Activated CD4-positive, CD25-positive, alpha-beta regulatory T cell treated with anti-CD3 and anti-CD28 coated beads, Interleukin-2, amount 50 U/mL, for 24 hours (primary cell): Measurements from ENCODE around the gene EHF.

ENCODE experiments used
- ATAC-seq, 2 donors: fragments of 150-1000 bp; cut with Tn5 transposase; one replicate each; pipeline ENCODE4 v1.10.0; 2021; ENCODE audit warnings: mild to moderate bottlenecking in 1 of 2, moderate library complexity in 1 of 2

Gene EHF

DNA sequence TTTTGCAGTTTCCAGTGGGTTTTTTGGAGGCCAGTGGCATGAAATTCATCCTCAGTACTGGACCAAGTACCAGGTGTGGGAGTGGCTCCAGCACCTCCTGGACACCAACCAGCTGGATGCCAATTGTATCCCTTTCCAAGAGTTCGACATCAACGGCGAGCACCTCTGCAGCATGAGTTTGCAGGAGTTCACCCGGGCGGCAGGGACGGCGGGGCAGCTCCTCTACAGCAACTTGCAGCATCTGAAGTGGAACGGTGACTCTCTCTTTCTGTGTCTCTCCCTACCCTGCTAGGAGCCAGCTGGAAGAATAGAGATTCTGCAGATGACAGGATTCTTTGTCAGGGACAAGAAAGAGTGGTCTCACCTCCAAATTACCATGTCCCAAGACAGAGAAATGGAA is 25.5 kb downstream of the EHF start:
- ATAC-seq = no peak

- no peak for ATAC-seq
These were observed 26.2 kb downstream of the EHF start for GRCh38 chr11:34647131-34647530.

DNA sequence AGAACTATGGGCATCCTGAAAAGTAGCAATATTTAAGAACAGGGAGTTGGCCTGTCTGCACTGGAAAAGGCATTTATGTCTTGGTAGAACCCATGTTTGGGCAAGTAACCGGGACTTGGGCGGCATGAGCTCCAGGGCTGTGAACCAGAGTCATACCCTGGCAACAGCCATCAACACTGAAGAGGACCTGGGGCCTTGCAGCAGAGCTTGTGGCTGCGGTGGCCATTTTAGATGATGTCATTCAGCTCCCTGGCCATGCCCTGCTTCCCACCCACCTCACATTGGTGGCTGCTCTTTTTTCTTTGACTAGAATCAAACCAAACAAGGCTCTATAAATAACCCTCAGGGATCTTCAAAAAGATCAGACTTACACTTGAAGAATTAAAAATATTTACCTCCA is 26.6 kb downstream of the EHF start:
- ATAC-seq = no peak

GRCh38 chr11:34648036-34648435 is 27.1 kb downstream of the EHF start:
- no peak for ATAC-seq

- ATAC-seq = no peak
These were observed 28.7 kb downstream of the EHF start for GRCh38 chr11:34649597-34649996.

DNA sequence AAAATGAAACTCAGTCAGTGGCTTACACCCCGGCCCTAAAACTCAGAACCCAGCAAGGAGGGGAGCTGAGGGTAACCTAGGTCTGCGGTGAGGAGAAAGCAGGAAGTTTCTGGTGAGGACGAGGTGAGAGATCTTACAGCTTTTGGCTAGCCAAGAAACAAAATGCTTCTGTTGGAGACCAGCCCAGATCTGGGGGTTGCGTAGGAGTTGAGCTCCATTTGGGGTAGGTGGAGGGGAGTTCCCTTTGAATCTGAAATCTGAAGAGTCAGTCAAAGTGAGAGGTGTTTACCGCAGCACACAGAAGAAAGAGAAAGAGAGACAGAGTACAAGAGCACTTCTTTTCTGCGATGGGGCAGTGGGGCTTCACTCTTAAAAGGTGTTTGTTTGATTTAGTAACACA is 29.6 kb downstream of the EHF start:
- peak; percentile 90 to 92 for ATAC-seq

- ATAC-seq = no peak
These were observed 30.7 kb downstream of the EHF start for GRCh38 chr11:34651551-34651950.

DNA sequence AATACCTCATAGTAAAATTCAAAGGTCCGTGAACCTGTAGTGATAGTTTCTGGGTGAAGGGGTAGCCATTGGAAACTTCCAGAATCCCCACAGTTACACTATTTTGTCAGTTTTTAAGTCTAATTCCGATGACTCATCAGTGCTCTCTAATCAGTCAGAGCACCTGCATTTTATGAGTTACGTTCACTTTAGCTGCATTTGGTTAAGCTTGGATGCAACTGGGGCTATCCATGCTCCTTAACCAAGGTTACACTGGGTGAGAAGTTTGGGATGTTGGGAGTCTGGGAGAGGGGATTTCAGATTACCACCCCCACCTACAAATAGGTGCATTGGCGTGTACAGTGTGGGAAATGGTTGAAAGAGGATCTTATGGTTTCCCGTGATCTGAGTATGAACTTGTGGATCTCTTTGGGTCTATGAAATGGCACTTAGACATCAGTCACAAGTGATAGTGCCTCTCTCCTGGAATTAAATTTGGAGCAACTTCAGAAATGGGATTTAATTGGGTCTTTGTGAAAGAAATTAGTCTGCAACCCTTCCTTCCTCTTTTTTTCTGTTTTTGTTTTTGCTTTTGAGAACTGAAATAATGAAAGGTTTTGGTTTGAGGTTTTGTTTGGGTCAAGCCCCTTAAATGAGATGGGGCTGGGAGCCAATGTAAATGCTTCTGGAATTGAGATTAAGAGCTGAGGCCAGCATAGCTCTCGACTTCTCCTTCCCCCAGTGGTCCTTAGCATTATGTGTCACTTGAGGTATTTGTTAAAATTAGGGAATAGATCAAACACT is 31.5 kb downstream of the EHF start:
- ATAC-seq = no peak

- no peak for ATAC-seq
These were observed 32.1 kb downstream of the EHF start for GRCh38 chr11:34653031-34653430.

GRCh38 chr11:34653851-34654482 is 33.1 kb downstream of the EHF start:
- ATAC-seq = peak; percentile 29 to 42

GRCh38 chr11:34654483-34655334 is 33.8 kb downstream of the EHF start:
- ATAC-seq = no peak

DNA sequence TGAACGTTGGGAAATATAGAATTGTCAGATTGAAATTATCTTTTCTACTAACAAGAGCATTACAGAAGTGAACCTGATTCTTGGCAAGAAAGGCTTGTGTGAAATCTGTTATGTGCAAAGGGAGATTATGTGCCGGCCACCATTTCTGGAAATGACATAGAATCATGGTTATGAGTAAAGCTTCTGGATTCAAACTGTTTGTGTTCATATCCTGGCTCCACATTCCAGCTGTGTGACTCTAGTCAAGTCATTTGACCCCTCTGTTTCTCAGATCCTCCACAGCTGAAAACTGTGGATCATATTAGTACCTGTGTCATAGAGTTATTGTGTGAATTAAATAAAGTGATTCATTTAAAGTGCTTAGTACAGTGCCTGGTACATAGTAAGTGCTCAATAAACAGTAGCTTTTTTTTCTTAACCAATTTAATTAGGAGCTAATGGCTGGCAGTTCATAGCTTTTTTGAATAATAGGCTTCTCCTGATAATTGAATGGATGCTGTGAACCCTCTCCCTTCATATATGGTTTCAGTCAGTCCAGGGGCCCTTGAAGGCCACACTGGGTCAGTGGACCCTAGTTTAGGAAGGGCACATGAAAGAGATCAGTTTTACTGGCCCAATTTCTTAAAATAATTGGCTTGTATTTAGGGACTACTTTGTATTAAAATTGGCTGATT is 34.6 kb downstream of the EHF start:
- ATAC-seq = no peak

- no peak for ATAC-seq
These were observed 35.3 kb downstream of the EHF start for GRCh38 chr11:34656062-34656720.

- ATAC-seq = no peak
These were observed 37.5 kb downstream of the EHF start for GRCh38 chr11:34658071-34659015.

GRCh38 chr11:34659096-34659733 is 38.3 kb downstream of the EHF start:
- ATAC-seq = no peak

DNA sequence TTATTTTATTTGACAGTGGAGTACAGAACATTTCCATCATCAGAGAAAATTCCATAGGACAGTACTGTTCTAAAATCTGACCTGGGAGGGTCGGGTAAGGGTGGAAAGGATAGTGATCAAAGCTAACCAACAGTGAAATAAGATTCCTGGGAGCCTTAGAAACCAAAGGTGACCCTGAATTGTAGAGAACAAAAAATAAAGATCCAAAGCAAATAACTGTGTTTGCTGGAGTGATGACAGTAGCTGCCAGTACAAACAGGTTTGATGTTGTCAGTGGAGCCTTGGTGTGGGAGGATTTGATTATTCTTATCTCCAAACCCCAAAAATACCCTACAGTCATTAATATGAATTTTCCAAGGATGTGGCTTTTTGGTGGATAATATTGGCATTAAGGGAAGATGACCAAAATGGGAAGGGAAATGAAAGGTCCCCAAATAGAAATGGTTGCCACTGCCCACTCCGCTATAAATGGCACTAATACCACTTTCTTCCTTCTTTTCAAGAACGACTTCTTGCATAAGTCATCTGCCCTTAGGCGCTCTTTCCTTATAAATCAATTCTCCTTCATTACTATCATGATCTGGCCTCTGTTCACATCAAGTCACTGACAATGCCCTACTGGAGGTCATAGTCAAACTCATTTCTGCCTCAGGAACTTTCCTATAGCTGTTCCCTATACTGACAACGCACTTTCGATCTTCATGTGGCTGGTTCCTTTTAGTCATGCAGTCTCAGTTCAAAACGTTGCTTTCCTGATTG is 44.4 kb downstream of the EHF start:
- no peak for ATAC-seq

DNA sequence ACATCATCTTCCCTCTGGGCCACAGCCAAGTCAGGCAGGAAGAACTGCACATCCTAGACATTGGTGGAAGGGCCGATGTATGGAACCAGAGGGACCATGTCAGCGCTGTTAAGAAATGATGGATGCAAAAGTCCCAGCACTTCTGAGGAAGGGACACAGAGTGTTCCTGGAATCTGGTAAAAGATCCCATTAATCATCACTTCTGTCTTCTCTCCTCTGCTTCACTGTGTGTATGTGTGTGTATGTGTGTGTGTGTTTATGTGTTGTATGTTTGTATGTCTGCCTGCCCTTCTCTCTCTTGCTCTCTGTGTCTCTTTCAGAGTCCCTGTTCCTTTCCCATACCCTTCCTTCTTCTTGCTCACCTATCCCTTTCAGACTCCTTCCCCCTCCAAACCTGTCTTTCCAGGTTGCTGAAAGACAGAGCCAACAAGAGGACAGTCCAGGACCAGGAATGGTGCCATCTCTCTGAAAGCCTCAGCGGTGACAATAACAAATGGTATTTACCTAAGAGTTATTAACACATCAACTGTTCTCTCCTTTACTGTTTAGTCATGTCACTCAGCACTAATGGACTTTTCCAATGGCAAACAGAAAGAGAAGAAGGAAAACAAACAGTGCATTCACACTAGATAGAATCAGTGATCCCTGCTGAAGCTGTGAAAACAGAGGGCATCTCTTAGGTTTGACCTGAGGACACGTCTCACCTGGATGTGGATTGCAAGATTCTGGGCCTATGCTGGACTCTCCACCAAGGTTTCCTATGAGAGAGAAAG is 47.1 kb downstream of the EHF start:
- no peak for ATAC-seq

- no peak for ATAC-seq
These were observed 47.7 kb downstream of the EHF start for GRCh38 chr11:34668583-34669053.

- ATAC-seq = no peak
These were observed 48.6 kb downstream of the EHF start for GRCh38 chr11:34669458-34669857.
